Prostate gland (tissue), 2 donors: ENCODE data around the gene CHD5. TPM values are rescaled to one million over a fixed set of nuclear protein-coding genes. Genes with fewer than 3 reads are reported as not detected.

Experiments
- DNase-seq: peaks from one replicate; pipeline ENCODE4 v3.0.0-alpha.2; 2019; ENCODE audit warnings: low spot score
- H3K27ac ChIP-seq, 2 donors: fragments of 200-600 bp; sonication (generic); 2 replicates each; pipeline ENCODE4 v1.5.1; 2017 to 2019
- H3K27me3 ChIP-seq: fragments of 200-600 bp; sonication (generic); replicated peaks from 2 replicates; pipeline ENCODE4 v1.5.1; 2019; ENCODE audit not compliant: insufficient read depth
- H3K36me3 ChIP-seq, 2 donors: fragments of 200-600 bp; sonication (generic); 1 replicate in 1 of 2; 2 replicates in 1 of 2; pipeline versions ENCODE4 v1.5.1 to v1.8.1; 2017 to 2019
- H3K4me1 ChIP-seq: fragments of 200-600 bp; sonication (generic); replicated peaks from 2 replicates; pipeline ENCODE4 v1.5.1; 2019
- H3K4me3 ChIP-seq, 2 donors: fragments of 200-600 bp; sonication (generic); 2 replicates each; pipeline ENCODE4 v1.5.1; 2017 to 2019
- H3K9me3 ChIP-seq: fragments of 200-600 bp; sonication (generic); 2 replicates; pipeline ENCODE4 v1.5.1; 2017
- POLR2A ChIP-seq: fragments of 450-650 bp; IDR thresholded peaks from one replicate; pipeline ENCODE4 v1.6.1; 2016; ENCODE audit warnings: antibody characterized with exemption, mild to moderate bottlenecking
- POLR2AphosphoS5 ChIP-seq: sonication (generic); formaldehyde crosslinking; IDR thresholded peaks from one replicate; pipeline ENCODE4 v1.6.1; 2017; ENCODE audit warnings: antibody characterized with exemption
- WGBS: methylation state at CpG from one replicate; pipeline ENCODE4 v1.1.5; 2018; 5-methylcytosine and 5-hydroxymethylcytosine counted together
- intact Hi-C: fragments of 100-400 bp; cut with DNase I; formaldehyde crosslinking; loops from one replicate; pipeline ENCODE4 v1.14.2; 2022
- total RNA-seq, 2 donors: library from RNA; depleted of rRNA; stranded (reverse); fragments of >200 nt; gene quantifications; one replicate each; pipeline ENCODE4 v1.1.0, GENCODE V29; 2016
- TF ChIP-seq, protein P1 (sequence below), 4 experiments: fragments of 200-600 bp in 2 of 4; fragments of 450-650 bp in 2 of 4; sonication (generic) in 2 of 4; IDR thresholded peaks; 1 replicate in 3 of 4; 2 replicates in 1 of 4; pipeline ENCODE4 v1.5.1; 2016 to 2019; ENCODE audit warnings: antibody characterized with exemption in 4 of 4, mild to moderate bottlenecking in 2 of 4, moderate library complexity in 2 of 4

Gene CHD5
- total RNA-seq, 2 donors from 2014 or later, result 4.9 to 17.0 TPM

DNA sequence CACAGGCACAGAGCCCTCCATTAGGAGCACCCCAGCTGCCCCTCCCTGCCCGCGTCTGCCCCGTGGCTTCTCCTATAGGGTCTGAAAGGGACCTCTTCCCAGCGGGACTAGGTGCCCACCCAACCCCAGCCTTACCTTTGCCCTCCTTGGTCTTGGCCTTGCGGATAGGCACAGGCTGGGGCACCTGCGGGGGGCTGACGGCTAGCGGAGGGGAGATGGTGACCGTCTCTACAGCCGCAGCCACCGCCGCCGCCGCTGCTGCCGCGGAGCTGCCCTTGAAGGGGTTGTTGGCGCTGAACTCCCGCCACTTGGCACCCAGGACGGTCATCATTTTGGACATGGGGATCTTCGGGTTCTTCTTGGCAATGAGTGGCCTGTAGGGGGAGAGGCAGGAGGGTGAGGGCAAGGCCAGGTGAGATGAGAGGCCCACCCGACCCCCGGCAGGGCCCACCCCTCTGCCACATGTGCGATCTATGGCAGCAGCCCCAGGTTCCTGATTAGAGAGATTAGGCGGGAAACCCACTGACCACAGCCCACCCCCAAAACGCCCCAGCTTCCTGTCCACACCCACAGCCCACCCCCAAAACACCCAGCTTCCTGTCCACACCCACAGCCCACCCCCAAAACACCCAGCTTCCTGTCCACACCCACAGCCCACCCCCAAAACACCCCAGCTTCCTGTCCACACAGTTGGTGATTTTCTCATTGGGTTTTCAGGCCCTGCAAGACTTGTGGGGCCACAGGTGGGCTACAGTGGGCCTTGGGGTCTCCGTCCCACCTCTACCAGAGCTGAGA lies 25.4 kb downstream of the CHD5 start:
- no peaks in the 10 kb centered on the region for H3K36me3 ChIP-seq

DNA sequence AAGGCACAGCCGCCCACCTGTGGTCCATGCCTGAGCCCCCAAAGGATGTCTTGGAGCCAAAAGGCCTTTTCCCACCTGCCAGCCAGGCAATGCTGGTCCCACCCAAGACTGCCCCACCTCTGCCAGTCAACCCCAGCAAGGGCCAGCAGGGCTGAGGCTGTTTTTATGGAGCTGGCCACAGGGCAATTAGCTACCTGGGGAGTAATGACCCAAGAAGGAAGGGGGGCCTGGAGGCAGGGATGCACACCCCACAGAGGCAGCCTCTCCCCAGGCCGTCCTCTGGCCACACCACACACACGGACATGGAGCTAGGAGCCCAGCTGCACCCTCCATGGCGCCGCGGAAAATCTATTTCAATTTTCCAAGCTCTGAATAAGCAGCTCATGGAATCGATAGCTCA lies 27.2 kb downstream of the CHD5 start:
- TF ChIP-seq, protein P1, sequence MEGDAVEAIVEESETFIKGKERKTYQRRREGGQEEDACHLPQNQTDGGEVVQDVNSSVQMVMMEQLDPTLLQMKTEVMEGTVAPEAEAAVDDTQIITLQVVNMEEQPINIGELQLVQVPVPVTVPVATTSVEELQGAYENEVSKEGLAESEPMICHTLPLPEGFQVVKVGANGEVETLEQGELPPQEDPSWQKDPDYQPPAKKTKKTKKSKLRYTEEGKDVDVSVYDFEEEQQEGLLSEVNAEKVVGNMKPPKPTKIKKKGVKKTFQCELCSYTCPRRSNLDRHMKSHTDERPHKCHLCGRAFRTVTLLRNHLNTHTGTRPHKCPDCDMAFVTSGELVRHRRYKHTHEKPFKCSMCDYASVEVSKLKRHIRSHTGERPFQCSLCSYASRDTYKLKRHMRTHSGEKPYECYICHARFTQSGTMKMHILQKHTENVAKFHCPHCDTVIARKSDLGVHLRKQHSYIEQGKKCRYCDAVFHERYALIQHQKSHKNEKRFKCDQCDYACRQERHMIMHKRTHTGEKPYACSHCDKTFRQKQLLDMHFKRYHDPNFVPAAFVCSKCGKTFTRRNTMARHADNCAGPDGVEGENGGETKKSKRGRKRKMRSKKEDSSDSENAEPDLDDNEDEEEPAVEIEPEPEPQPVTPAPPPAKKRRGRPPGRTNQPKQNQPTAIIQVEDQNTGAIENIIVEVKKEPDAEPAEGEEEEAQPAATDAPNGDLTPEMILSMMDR (IDR thresholded peaks at IDR 0.05), result no peak
- no peak for TF ChIP-seq POLR2AphosphoS5
- TF ChIP-seq POLR2A, result no peak
- Histone ChIP-seq H3K36me3 (no peaks in the 10 kb centered on the region), H3K27me3 (no peaks in the 10 kb centered on the region), H3K4me3 (no peak overlapping the region), H3K4me1 (peaks cover 5% of the 10 kb centered on the region), H3K9me3 (no peaks in the 10 kb centered on the region), H3K27ac (no peak overlapping the region)
- DNase-seq, result no peak
- intact Hi-C loops, result no loop called here
- WGBS, result 72% methylated on average over 7 of the region's 7 CpGs

More for the DNA sequence above, 25.4 kb downstream of the CHD5 start:
- 86% methylated on average over 26 of the region's 26 CpGs for WGBS
- Histone ChIP-seq H3K4me1 (peaks cover 8% of the 10 kb centered on the region), H3K27ac (no peak overlapping the region), H3K27me3 (no peaks in the 10 kb centered on the region), H3K4me3 (no peak overlapping the region), H3K9me3 (no peaks in the 10 kb centered on the region)
- TF ChIP-seq, protein P1 (IDR thresholded peaks at IDR 0.05), result no peak
- TF ChIP-seq POLR2AphosphoS5 (no peak), POLR2A (no peak)
- intact Hi-C loops, result no loop called here
- no peak for DNase-seq

DNA sequence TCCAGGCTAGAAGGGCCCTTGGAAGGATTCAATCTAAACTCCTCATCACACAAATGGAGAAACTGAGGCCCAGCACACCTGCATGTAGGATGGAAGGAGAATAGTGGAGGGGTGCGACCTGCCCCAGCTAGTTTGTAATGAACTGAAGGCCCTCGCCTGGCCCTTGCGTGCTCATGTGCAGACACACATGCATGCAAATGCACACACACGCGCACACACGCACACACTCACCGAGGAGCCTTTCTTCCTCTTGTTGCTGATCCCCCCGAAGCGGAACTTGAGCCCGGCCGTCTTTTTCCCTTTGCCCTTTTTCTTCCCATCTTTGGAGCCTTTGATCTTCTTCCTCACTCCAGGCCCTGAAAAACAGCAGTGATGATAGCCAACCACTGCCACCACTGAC lies 27.9 kb downstream of the CHD5 start:
- Histone ChIP-seq H3K36me3 (no peaks in the 10 kb centered on the region), H3K27ac (no peak overlapping the region), H3K4me3 (no peak overlapping the region), H3K4me1 (no peaks in the 10 kb centered on the region), H3K27me3 (peaks cover 2% of the 10 kb centered on the region), H3K9me3 (no peaks in the 10 kb centered on the region)
- WGBS, result 68% methylated on average over 11 of the region's 11 CpGs
- no peak for DNase-seq
- intact Hi-C loops, result no loop called here
- TF ChIP-seq, protein P1 (IDR thresholded peaks at IDR 0.05), result no peak
- TF ChIP-seq POLR2AphosphoS5 (no peak), POLR2A (no peak)

DNA sequence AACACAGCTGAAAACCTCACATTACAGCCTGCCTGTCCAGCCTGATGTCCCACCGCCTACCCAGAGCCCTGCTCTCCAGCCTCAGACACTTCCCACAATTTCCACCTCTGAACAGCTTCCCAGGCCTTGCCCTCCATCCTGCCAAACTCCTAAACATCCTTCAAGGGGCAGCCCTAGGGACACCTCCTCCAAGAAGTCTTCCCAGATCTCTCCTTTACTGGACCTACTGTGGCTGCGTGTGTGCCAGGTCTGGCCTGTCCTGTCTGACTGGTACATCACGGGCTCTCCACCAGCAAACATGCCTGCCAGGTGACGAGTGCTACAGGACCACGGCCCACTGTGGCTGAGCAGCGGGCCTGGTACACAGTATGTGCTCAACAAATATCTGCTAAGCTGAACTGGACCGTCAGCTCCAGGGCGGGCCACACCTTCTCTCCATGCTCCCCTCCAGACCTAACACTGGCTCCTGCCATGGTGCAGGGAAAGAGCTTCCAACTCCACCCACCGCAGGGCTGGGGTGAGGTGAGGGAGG lies 28.8 kb downstream of the CHD5 start:
- intact Hi-C loops, result no loop called here
- no peaks in the 10 kb centered on the region for H3K4me1 ChIP-seq
- H3K9me3 ChIP-seq, result no peaks in the 10 kb centered on the region
- WGBS, result 76% methylated on average over 8 of the region's 9 CpGs
- no peak overlapping the region for H3K4me3 ChIP-seq
- peaks cover 10% of the 10 kb centered on the region for H3K27me3 ChIP-seq
- H3K36me3 ChIP-seq, result no peaks in the 10 kb centered on the region
- no peak overlapping the region for H3K27ac ChIP-seq
- TF ChIP-seq, protein P1 (IDR thresholded peaks at IDR 0.05), result no peak
- TF ChIP-seq POLR2A, result no peak
- no peak for TF ChIP-seq POLR2AphosphoS5
- no peak for DNase-seq
